ENCODE measurements around the gene PEX14. TPM values are rescaled to one million over a fixed set of nuclear protein-coding genes. Genes with fewer than 3 reads are reported as not detected.

PEX14 gene
- total and polyA plus RNA-seq, 9 of the 15 experiments (the other 6 are each of a cell fraction or from before 2014, with no cell fraction given) = 2.6 to 45.7 (median 22.7) TPM

GRCh38 chr1:10430216-10431069 is 44.3 kb upstream of the PEX14 start, which contains the start of gene CENPS (continued):
- TF ChIP-seq REST (IDR thresholded peaks at IDR 0.05; ENCODE audit: borderline replicate concordance) (peak; percentile 90), REST (CRISPR knock-in tag; IDR thresholded peaks at IDR 0.05; ENCODE audit: low read depth) (peak; percentile 66; the same call in 1 of the 2 replicates), TFAM (CRISPR knock-in tag; conservative IDR thresholded peaks at IDR 0.05) (no peak), MAFK (IDR thresholded peaks at IDR 0.05; ENCODE audit: low read length) (no peak), ZBTB33 (CRISPR knock-in tag; IDR thresholded peaks at IDR 0.05) (peak; percentile 90), CHD1 (IDR thresholded peaks at IDR 0.05; ENCODE audit: low read length) (peak; percentile 13), SMARCA5 (IDR thresholded peaks at IDR 0.05) (no peak), POLR2G (IDR thresholded peaks at IDR 0.05; ENCODE audit: low read depth, low read length) (peak; percentile 84), ZNF143 (CRISPR knock-in tag; IDR thresholded peaks at IDR 0.05) (peak; percentile 80), MCM5 (IDR thresholded peaks at IDR 0.05; ENCODE audit: low read depth) (no peak), HES1 (IDR thresholded peaks at IDR 0.05; ENCODE audit: low read depth) (no peak), E2F6 (IDR thresholded peaks at IDR 0.05; ENCODE audit: borderline replicate concordance in 1 of 2, extremely low read depth in 1 of 2, insufficient read depth in 1 of 2, insufficient read length in 1 of 2, low read depth in 1 of 2, low read length in 1 of 2, poor library complexity in 1 of 2, severe bottlenecking in 1 of 2) (peak; percentile 99 to 100), TCF3 (CRISPR knock-in tag; IDR thresholded peaks at IDR 0.05) (peak; percentile 52), RBM15 (IDR thresholded peaks at IDR 0.05; ENCODE audit: insufficient read depth, low read length) (0 out of 2 replicates have a peak, but pooled peaks have one; percentile 32), CREBBP (IDR thresholded peaks at IDR 0.05; ENCODE audit: low read depth, low read length) (no peak)
